Epithelial cell of proximal tubule (primary cell): ENCODE data around the gene PRPF19. TPM values are rescaled to one million over a fixed set of nuclear protein-coding genes. Genes with fewer than 3 reads are reported as not detected.
"Not testable (repeated sequence)": the region's sequence is repeated elsewhere in the genome, so short reads cannot be mapped to it uniquely, and the experiment has no call there.

Source experiments
- DNase-seq: peaks from one replicate; pipeline ENCODE4 v3.0.0-alpha.2; 2011; ENCODE audit warnings: low read depth
- H3K4me3 ChIP-seq: 2 replicates; pipeline ENCODE4 v1.5.1; 2011; ENCODE audit warnings: low read depth, mild to moderate bottlenecking, low read length
- CTCF ChIP-seq: conservative IDR thresholded peaks from 2 replicates; pipeline ENCODE4 v1.5.1; 2012; ENCODE audit warnings: low read depth, mild to moderate bottlenecking, low read length
- total RNA-seq: library from RNA; depleted of rRNA; stranded (reverse); fragments of >200 nt; gene quantifications from 2 replicates; pipeline ENCODE4 v1.2.3, GENCODE V29; 2015

The PRPF19 gene
- total RNA-seq, 1 donor from 2014 or later, result 73.2 TPM

GRCh38 chr11:60914633-60915247 is 8.4 kb upstream of the PRPF19 start:
- no peak for DNase-seq
- no peak for TF ChIP-seq CTCF
- peak overlapping the region; percentile 86 for H3K4me3 ChIP-seq

DNA sequence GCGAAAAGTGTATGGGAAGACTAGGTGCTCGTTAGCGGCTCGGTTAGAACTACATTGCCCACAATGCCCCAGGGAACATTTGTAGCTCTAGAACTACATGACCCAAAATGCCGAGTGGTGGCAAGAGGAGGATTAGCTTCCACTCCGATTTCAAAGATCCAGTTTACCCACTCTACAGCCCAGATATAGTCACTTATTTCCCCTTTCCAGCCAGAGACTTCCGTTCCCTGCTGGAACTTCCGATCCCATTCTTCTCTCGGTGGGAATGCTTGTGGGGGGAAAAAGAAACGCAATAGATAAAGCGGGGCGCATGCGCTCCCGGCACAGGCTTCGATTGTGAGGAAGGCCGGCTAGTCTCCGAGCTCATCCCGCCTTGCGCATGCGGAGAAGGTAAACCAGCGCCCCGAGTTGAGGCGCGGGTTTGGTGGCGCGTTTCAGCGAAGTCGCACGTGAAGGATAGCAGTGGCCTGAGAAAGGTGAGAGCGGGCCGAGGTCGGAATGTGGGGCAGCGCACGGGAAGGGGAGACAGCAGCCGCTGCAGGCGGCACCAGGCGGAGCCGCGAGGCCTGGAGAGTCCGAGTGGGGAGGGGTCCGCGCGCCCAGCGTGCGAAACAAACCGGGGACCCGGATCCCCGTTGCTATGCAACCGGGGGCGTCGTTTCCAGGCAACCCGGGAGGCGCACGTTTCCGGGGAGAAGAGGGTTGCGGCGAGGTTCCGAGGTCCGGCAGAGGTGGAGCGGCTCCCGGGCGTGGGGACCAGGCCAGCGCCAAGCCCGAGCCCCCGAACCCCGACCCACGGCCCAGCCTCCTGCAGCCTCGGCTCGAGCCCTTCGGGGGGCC is 7.6 kb upstream of the PRPF19 start, which contains the start of gene TMEM109:
TSS of gene TMEM109 (plus strand) at position 366 of the 840 bp plus-strand sequence. CDS start 5,536 bp downstream, outside the sequence.
- peak within 1 kb of the TSS; percentile 86 for H3K4me3 ChIP-seq
- no peak for DNase-seq
- no peak for TF ChIP-seq CTCF

GRCh38 chr11:60912851-60913528 is 6.6 kb upstream of the PRPF19 start:
- no peak for DNase-seq
- H3K4me3 ChIP-seq, result peak overlapping the region; percentile 86
- TF ChIP-seq CTCF, result no peak

DNA sequence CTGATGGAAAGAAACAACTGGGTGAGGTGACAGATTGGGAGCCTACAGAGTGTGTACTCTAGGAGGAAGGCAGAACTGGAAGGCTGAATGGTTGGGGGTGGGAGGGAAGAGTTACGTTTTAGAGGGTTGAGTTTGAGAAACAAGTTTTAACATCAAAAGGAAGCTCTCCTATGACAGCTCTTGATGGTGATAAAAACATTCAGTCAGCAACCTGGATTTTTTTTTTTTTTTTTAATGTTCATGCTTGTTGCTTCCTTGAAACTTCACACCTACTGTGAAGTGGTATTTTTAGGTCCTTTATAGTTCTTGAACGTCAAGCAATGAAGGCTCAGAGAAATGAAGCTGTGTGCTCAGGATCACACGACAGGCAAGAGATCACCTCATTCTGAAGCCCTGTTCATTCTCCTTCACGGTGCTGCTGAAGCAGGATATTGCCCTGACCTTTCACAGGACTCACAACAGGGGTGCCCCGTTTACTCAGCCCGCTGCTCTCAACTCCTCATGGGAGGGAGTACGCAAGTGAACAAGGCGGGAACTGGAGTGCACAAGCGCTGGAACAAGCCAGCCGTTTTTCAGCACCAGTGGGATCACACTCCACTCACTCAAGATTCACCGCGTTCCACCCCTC is 6.0 kb upstream of the PRPF19 start:
- H3K4me3 ChIP-seq, result no peak overlapping the region
- no peak for TF ChIP-seq CTCF
- DNase-seq, result no peak

GRCh38 chr11:60910711-60911380 is 4.5 kb upstream of the PRPF19 start:
- no peak overlapping the region for H3K4me3 ChIP-seq
- no peak for DNase-seq
- no peak for TF ChIP-seq CTCF

DNA sequence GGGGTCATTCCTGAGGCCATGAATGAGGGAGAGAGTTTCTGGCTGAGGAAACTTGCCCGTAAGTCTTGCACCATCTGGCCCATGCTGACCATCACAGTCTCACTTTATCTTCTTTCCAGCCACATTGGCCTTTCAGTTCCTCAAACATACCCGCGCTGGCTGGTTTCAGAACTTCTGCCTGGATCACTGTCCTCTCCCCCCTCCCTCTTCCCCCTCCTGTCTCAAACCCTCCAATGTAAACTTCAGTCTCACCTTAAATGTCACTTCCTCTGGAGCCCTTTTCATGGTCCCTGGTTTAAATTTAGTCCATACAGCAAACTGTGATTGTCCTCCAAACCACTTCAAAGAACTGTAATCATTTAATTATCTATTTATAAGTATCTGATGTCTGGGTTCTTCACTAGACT is 3.9 kb upstream of the PRPF19 start:
- no peak overlapping the region for H3K4me3 ChIP-seq
- no peak for TF ChIP-seq CTCF
- no peak for DNase-seq

DNA sequence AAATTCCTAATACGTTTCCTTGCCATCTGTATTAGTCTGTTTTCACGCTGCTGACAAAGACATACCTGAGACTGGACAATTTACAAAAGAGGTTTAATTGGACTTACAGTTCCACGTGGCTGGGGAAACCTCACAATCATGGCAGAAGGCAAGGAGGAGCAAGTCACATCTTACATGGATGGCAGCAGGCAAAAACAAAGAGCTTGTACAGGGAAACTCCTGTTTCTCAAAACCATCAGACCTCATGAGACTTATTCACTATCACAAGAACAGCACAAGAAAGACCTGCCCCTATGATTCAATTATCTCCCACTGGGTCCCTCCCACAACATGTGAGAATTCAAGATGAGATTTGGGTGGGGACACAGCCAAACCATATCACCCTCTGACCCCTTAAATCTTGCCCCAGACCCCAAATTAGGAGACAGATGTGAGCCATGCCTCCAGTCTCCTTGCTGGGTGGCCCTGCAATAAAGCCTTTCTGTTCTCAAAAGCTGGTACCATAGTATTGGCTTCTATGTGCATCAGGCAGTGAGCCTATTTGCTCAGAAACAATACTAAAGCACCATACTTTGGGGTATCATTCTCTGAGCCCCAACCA is 3.4 kb upstream of the PRPF19 start:
- not testable (repeated sequence) for DNase-seq, H3K4me3 ChIP-seq
